ENCODE measurements around the gene P2RX7.

The P2RX7 gene

DNA sequence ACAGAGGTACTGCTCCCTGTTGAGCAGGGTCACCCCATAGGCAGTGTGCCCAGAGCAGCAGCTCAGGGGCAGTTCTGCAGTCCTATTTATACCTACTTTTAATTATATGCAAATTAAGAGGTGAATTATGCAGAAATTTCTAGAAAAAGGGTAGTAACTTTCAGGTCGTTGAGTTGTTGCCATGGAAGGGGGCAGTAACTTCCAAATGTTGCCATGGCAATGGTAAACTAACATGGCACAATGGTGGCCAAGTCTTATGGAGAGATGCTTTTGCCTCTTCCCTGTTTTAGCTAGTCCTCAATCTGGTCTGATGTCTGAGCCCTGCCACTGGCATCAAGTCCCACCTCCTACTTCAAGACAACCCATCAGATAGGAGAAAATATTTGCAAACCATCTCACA lies 30.4 kb upstream of the P2RX7 start:
- no peaks in the 10 kb centered on the region for H3K36me3 ChIP-seq
- no peak overlapping the region for H3K27ac ChIP-seq
- no peaks in the 10 kb centered on the region for H3K4me1 ChIP-seq (ENCODE audit: control insufficient read depth in 1 of 2, insufficient read depth in 1 of 2, low read depth in 1 of 2, low read length in 1 of 2)
- TF ChIP-seq, protein P1, sequence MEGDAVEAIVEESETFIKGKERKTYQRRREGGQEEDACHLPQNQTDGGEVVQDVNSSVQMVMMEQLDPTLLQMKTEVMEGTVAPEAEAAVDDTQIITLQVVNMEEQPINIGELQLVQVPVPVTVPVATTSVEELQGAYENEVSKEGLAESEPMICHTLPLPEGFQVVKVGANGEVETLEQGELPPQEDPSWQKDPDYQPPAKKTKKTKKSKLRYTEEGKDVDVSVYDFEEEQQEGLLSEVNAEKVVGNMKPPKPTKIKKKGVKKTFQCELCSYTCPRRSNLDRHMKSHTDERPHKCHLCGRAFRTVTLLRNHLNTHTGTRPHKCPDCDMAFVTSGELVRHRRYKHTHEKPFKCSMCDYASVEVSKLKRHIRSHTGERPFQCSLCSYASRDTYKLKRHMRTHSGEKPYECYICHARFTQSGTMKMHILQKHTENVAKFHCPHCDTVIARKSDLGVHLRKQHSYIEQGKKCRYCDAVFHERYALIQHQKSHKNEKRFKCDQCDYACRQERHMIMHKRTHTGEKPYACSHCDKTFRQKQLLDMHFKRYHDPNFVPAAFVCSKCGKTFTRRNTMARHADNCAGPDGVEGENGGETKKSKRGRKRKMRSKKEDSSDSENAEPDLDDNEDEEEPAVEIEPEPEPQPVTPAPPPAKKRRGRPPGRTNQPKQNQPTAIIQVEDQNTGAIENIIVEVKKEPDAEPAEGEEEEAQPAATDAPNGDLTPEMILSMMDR (IDR thresholded peaks at IDR 0.05): no peak
- no peaks in the 10 kb centered on the region for H3K27me3 ChIP-seq
- H3K4me3 ChIP-seq (ENCODE audit: low read depth in 1 of 2, low read length in 1 of 2): no peak overlapping the region
- no peaks in the 10 kb centered on the region for H3K9me3 ChIP-seq

DNA sequence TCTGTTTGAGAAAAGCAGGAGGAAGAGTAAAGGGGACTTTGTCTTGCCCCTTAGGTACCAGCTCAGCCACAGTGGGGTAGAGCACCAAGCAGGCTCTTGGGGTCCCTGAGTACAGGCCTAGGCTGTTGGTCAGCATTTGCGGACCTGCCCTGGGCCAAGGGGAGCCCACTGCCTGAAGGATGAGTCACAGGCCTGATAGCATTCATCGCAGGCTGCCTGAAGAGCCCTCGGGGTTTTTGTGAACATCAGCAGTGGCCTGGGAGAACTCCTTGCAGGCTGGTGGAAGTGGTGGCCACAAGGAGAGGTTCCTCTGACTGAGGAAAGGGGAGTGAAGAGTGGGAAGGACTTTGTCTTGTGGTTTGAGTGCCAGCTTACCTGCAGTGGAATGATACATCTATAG lies 25.0 kb upstream of the P2RX7 start:
- Histone ChIP-seq H3K27me3 (no peaks in the 10 kb centered on the region), H3K27ac (no peak overlapping the region), H3K9me3 (no peaks in the 10 kb centered on the region), H3K36me3 (no peaks in the 10 kb centered on the region), H3K4me1 (ENCODE audit: control insufficient read depth in 1 of 2, insufficient read depth in 1 of 2, low read depth in 1 of 2, low read length in 1 of 2) (no peaks in the 10 kb centered on the region), H3K4me3 (ENCODE audit: low read depth in 1 of 2, low read length in 1 of 2) (no peak overlapping the region)
- TF ChIP-seq, protein P1 (IDR thresholded peaks at IDR 0.05): no peak

DNA sequence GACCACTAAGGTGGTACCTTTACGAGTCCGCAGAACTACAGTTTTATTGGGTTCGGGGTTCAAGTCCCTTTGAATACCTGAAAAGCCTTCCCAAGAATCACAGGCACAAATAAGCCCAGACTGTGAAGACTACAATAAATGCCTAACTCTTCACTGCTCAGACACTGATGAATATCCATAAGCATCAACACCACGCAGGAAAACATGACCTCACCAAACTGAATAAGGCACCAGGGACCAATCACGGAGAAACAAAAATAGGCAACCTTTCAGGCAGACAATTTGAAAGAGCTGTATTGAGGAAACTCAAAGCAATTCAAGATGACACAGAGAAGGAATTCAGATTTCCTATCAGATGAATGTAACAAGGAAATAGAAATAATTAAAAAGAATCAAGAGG lies 24.2 kb upstream of the P2RX7 start:
- H3K27ac ChIP-seq: no peak overlapping the region
- TF ChIP-seq, protein P1 (IDR thresholded peaks at IDR 0.05): no peak
- no peaks in the 10 kb centered on the region for H3K27me3 ChIP-seq
- no peaks in the 10 kb centered on the region for H3K9me3 ChIP-seq
- H3K36me3 ChIP-seq: no peaks in the 10 kb centered on the region
- no peaks in the 10 kb centered on the region for H3K4me1 ChIP-seq (ENCODE audit: control insufficient read depth in 1 of 2, insufficient read depth in 1 of 2, low read depth in 1 of 2, low read length in 1 of 2)
- H3K4me3 ChIP-seq (ENCODE audit: low read depth in 1 of 2, low read length in 1 of 2): no peak overlapping the region

DNA sequence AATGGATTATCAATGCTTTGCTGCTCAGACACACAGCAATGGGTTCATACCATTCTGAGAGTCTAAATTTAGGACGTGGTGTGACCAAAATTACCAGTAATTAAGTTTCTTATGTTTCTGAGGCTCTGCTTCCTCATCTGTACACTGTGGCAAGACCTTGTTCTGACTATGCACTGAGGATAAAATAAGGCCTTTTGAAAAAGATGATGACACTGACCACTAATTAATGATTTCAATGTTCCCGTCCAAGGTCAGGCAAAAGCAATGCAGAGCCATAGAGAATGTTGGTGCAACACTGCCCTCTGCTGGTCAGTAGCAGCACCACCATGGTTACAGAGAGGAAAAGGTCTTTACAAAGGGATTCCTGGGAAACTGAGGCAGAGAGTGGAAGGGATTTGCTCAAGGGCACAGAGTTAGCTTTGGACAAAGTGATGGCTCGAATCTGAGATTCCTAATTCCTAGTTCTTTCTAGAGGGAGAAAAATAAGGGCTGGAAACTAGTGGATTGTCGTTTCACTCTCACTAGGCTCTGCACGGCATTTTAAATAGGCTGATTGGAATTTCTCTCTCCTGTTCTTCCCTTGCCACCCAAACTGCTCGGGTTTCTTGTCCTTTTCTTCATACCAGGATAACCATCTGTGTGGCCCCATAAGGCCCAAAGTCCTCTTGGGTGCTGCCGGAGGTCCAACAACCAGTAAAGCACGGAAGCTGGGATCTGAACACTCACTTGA lies 22.3 kb upstream of the P2RX7 start:
- Histone ChIP-seq H3K9me3 (no peaks in the 10 kb centered on the region), H3K4me1 (ENCODE audit: control insufficient read depth in 1 of 2, insufficient read depth in 1 of 2, low read depth in 1 of 2, low read length in 1 of 2) (no peaks in the 10 kb centered on the region), H3K4me3 (ENCODE audit: low read depth in 1 of 2, low read length in 1 of 2) (no peak overlapping the region), H3K36me3 (no peaks in the 10 kb centered on the region), H3K27ac (no peak overlapping the region), H3K27me3 (no peaks in the 10 kb centered on the region)
- TF ChIP-seq, protein P1 (IDR thresholded peaks at IDR 0.05): peak; percentile 89

DNA sequence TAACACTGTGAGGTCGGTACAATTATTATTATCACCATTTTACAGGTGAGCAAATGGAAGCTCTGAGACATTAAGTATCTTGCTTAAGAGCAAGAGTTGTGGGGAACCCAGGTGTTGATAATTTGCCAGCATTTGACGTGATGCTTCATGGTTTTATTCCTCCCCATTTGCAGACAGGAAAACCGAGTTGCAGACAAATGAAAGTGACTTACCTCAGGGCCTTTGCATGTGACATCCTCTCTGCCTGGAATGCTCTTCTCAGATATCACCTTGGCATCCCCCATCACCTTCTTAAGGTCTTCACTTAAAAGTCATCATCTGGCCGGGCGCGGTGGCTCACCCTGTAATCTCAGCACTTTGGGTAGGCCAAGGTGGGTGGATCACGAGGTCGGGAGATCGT lies 21.0 kb upstream of the P2RX7 start:
- no peaks in the 10 kb centered on the region for H3K9me3 ChIP-seq
- no peak overlapping the region for H3K27ac ChIP-seq
- H3K4me3 ChIP-seq (ENCODE audit: low read depth in 1 of 2, low read length in 1 of 2): no peak overlapping the region
- H3K36me3 ChIP-seq: no peaks in the 10 kb centered on the region
- H3K4me1 ChIP-seq (ENCODE audit: control insufficient read depth in 1 of 2, insufficient read depth in 1 of 2, low read depth in 1 of 2, low read length in 1 of 2): no peaks in the 10 kb centered on the region
- no peaks in the 10 kb centered on the region for H3K27me3 ChIP-seq
- TF ChIP-seq, protein P1 (IDR thresholded peaks at IDR 0.05): no peak
